OCI-LY7 (cell line): Measurements from ENCODE around the gene XPOT.

Experiments
- EZH2phosphoT487 ChIP-seq: fragments of 200-600 bp; sonication (generic); IDR thresholded peaks from 2 replicates; pipeline ENCODE4 v1.6.1; 2018; ENCODE audit warnings: low read depth, borderline replicate concordance, mild to moderate bottlenecking, mixed run types, antibody characterized with exemption, low read length, moderate library complexity, mixed read lengths
- TF ChIP-seq, protein P1 (sequence below): fragments of 200-600 bp; sonication (generic); conservative IDR thresholded peaks from 2 replicates; pipeline ENCODE4 v1.5.1; 2014; ENCODE audit warnings: mild to moderate bottlenecking, antibody characterized with exemption, low read length, moderate library complexity, mixed read lengths

- TF ChIP-seq, protein P1, sequence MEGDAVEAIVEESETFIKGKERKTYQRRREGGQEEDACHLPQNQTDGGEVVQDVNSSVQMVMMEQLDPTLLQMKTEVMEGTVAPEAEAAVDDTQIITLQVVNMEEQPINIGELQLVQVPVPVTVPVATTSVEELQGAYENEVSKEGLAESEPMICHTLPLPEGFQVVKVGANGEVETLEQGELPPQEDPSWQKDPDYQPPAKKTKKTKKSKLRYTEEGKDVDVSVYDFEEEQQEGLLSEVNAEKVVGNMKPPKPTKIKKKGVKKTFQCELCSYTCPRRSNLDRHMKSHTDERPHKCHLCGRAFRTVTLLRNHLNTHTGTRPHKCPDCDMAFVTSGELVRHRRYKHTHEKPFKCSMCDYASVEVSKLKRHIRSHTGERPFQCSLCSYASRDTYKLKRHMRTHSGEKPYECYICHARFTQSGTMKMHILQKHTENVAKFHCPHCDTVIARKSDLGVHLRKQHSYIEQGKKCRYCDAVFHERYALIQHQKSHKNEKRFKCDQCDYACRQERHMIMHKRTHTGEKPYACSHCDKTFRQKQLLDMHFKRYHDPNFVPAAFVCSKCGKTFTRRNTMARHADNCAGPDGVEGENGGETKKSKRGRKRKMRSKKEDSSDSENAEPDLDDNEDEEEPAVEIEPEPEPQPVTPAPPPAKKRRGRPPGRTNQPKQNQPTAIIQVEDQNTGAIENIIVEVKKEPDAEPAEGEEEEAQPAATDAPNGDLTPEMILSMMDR, result no peak
- no peak for TF ChIP-seq EZH2phosphoT487
Measured at GRCh38 chr12:64452559-64453329, 48.6 kb downstream of the XPOT start.
